NCI-H187 treated with DMSO at 0.1 percent for 48 hours (cell line): ENCODE data around the gene LRRC32.
"Not testable (repeated sequence)": the region's sequence is repeated elsewhere in the genome, so short reads cannot be mapped to it uniquely, and the experiment has no call there.

Source experiments
- DNase-seq: peaks from one replicate; lab custom pipeline; 2025; lab: John Stamatoyannopoulos, UW

The LRRC32 gene

GRCh38 chr11:76628408-76628947, 42.1 kb downstream of the LRRC32 start:
- no peak for DNase-seq

- DNase-seq: no peak
Observed at GRCh38 chr11:76627606-76628005, 42.9 kb downstream of the LRRC32 start.

- DNase-seq: no peak
Observed at GRCh38 chr11:76626921-76627401, 43.6 kb downstream of the LRRC32 start.

GRCh38 chr11:76626266-76626665, 44.3 kb downstream of the LRRC32 start:
- DNase-seq: no peak

- DNase-seq: no peak
Observed at GRCh38 chr11:76625472-76626186, 44.9 kb downstream of the LRRC32 start.

- no peak for DNase-seq
Observed at GRCh38 chr11:76624500-76625379, 45.8 kb downstream of the LRRC32 start.

- no peak for DNase-seq
Observed at GRCh38 chr11:76623884-76624419, 46.6 kb downstream of the LRRC32 start.

GRCh38 chr11:76623171-76623883, 47.2 kb downstream of the LRRC32 start:
- no peak for DNase-seq

GRCh38 chr11:76622493-76623094, 48.0 kb downstream of the LRRC32 start:
- no peak for DNase-seq

- no peak for DNase-seq
Observed at GRCh38 chr11:76621868-76622267, 48.7 kb downstream of the LRRC32 start.

- no peak for DNase-seq
Observed at GRCh38 chr11:76621466-76621865, 49.1 kb downstream of the LRRC32 start.

GRCh38 chr11:76620489-76620888, 50.1 kb downstream of the LRRC32 start:
- DNase-seq: no peak

GRCh38 chr11:76619801-76620200, 50.7 kb downstream of the LRRC32 start:
- not testable (repeated sequence) for DNase-seq

- no peak for DNase-seq
Observed at GRCh38 chr11:76617553-76618265, 52.8 kb downstream of the LRRC32 start.

GRCh38 chr11:76616676-76617552, 53.6 kb downstream of the LRRC32 start:
- DNase-seq: no peak

- no peak for DNase-seq
Observed at GRCh38 chr11:76615950-76616349, 54.6 kb downstream of the LRRC32 start.

GRCh38 chr11:76614471-76615179, 55.9 kb downstream of the LRRC32 start:
- DNase-seq: no peak

GRCh38 chr11:76613901-76614300, 56.6 kb downstream of the LRRC32 start:
- no peak for DNase-seq

- DNase-seq: no peak
Observed at GRCh38 chr11:76612226-76612625, 58.3 kb downstream of the LRRC32 start.
